ENCODE measurements around the gene RNF144A. TPM values are rescaled to one million over a fixed set of nuclear protein-coding genes. Genes with fewer than 3 reads are reported as not detected.

RNF144A gene
- total RNA-seq, 1 donor from 2014 or later = 1.8 TPM

- no peaks in the 10 kb centered on the region for H3K9me3 ChIP-seq
- no peak for TF ChIP-seq CTCF (IDR thresholded peaks at IDR 0.05)
- no peaks in the 10 kb centered on the region for H3K27me3 ChIP-seq
- peaks cover 0 to 6% of the 10 kb centered on the region in 2 donors for H3K4me1 ChIP-seq
- H3K36me3 ChIP-seq = no peaks in the 10 kb centered on the region
- DNase-seq (ENCODE audit: low spot score in 2 of 2) = no peak
- no peak overlapping the region for H3K4me3 ChIP-seq
- peak overlapping the region; percentile 11 to 44 for H3K27ac ChIP-seq
- intact Hi-C loops (cut with DNase I) = loop anchor here (5.0 kb wide), 1 partner anchor 93 kb away; the partner anchor contains the start of gene RNF144A
Measured at GRCh38 chr2:7010391-7011054, 93.3 kb downstream of the RNF144A start.

GRCh38 chr2:7011356-7012083 lies 94.3 kb downstream of the RNF144A start:
- intact Hi-C loops (cut with DNase I) = loop anchor here (5.0 kb wide), 1 partner anchor 94 kb away; the partner anchor contains the start of gene RNF144A
- DNase-seq (ENCODE audit: low spot score in 2 of 2) = no peak
- no peak overlapping the region for H3K27ac ChIP-seq
- no peaks in the 10 kb centered on the region for H3K36me3 ChIP-seq
- TF ChIP-seq CTCF (IDR thresholded peaks at IDR 0.05) = no peak
- H3K27me3 ChIP-seq = no peaks in the 10 kb centered on the region
- no peak overlapping the region for H3K4me3 ChIP-seq
- no peaks in the 10 kb centered on the region for H3K9me3 ChIP-seq
- peaks cover 0 to 6% of the 10 kb centered on the region in 2 donors for H3K4me1 ChIP-seq

GRCh38 chr2:7012141-7012764 lies 95.0 kb downstream of the RNF144A start:
- Histone ChIP-seq H3K9me3 (no peaks in the 10 kb centered on the region), H3K4me3 (no peak overlapping the region), H3K4me1 (peaks cover 0 to 6% of the 10 kb centered on the region in 2 donors), H3K36me3 (no peaks in the 10 kb centered on the region), H3K27ac (no peak overlapping the region), H3K27me3 (no peaks in the 10 kb centered on the region)
- no peak for DNase-seq (ENCODE audit: low spot score in 2 of 2)
- intact Hi-C loops (cut with DNase I) = loop anchor here (5.0 kb wide), 1 partner anchor 95 kb away; the partner anchor contains the start of gene RNF144A
- no peak for TF ChIP-seq CTCF (IDR thresholded peaks at IDR 0.05)

- peaks cover 0 to 3% of the 10 kb centered on the region in 2 donors for H3K4me1 ChIP-seq
- DNase-seq (ENCODE audit: low spot score in 2 of 2) = no peak
- H3K9me3 ChIP-seq = no peaks in the 10 kb centered on the region
- no peak overlapping the region for H3K27ac ChIP-seq
- no peak overlapping the region for H3K4me3 ChIP-seq
- H3K27me3 ChIP-seq = no peaks in the 10 kb centered on the region
- no peak for TF ChIP-seq CTCF (IDR thresholded peaks at IDR 0.05)
- H3K36me3 ChIP-seq = no peaks in the 10 kb centered on the region
- intact Hi-C loops (cut with DNase I) = loop anchor here (5.0 kb wide), 1 partner anchor 96 kb away; the partner anchor contains the start of gene RNF144A
Measured at GRCh38 chr2:7013471-7014160, 96.4 kb downstream of the RNF144A start.

- Histone ChIP-seq H3K9me3 (no peaks in the 10 kb centered on the region), H3K4me1 (peaks cover 0 to 3% of the 10 kb centered on the region in 2 donors), H3K4me3 (no peak overlapping the region), H3K36me3 (no peaks in the 10 kb centered on the region), H3K27me3 (no peaks in the 10 kb centered on the region), H3K27ac (no peak overlapping the region)
- TF ChIP-seq CTCF (IDR thresholded peaks at IDR 0.05) = peak in 2 of 3 experiments; percentile 17 to 21
- intact Hi-C loops (cut with DNase I) = loop anchor here (5.0 kb wide), 1 partner anchor 97 kb away; the partner anchor contains the start of gene RNF144A
- DNase-seq (ENCODE audit: low spot score in 2 of 2) = no peak
Measured at GRCh38 chr2:7014174-7014640, 97.0 kb downstream of the RNF144A start.

Data from ascending aorta (tissue), 2 donors.